HepG2 (cell line): ENCODE results near the gene SH3D21. TPM values are rescaled to one million over a fixed set of nuclear protein-coding genes. Genes with fewer than 3 reads are reported as not detected.

ENCODE experiments used
- FOXK1 ChIP-seq: sonication (generic); formaldehyde crosslinking; IDR thresholded peaks from 2 replicates; pipeline ENCODE4 v1.4.0; 2020; ENCODE audit warnings: low read depth, missing genetic modification reagents, borderline replicate concordance
- GATAD2A ChIP-seq: IDR thresholded peaks from 2 replicates; pipeline ENCODE4 v1.6.1; 2016
- MEIS1 ChIP-seq: sonication (generic); formaldehyde crosslinking; IDR thresholded peaks from 2 replicates; pipeline ENCODE4 v1.9.0; 2021; ENCODE audit warnings: mild to moderate bottlenecking, missing genetic modification reagents, moderate library complexity, borderline replicate concordance
- NCOR1 ChIP-seq: fragments of 200-600 bp; sonication (generic); IDR thresholded peaks from 2 replicates; pipeline ENCODE4 v1.7.0; 2017; ENCODE audit warnings: antibody characterized with exemption, low read length, borderline replicate concordance
- RERE ChIP-seq: IDR thresholded peaks from 2 replicates; pipeline ENCODE4 v1.6.1; 2016; ENCODE audit warnings: low read depth, missing genetic modification reagents, missing compliant biosample characterization
- ZBTB25 ChIP-seq: IDR thresholded peaks from 2 replicates; pipeline ENCODE4 v1.6.1; 2018; ENCODE audit warnings: missing genetic modification reagents
- ZC3H13 ChIP-seq: sonication (generic); formaldehyde crosslinking; IDR thresholded peaks from 2 replicates; pipeline ENCODE4 v1.8.1; 2023; ENCODE audit warnings: mild to moderate bottlenecking, missing genetic modification reagents, moderate library complexity
- ZNF260 ChIP-seq: sonication (generic); formaldehyde crosslinking; IDR thresholded peaks from 2 replicates; pipeline ENCODE4 v1.4.0; 2020; ENCODE audit warnings: missing genetic modification reagents, low read depth, mild to moderate bottlenecking, borderline replicate concordance
- ZNF441 ChIP-seq: sonication (generic); formaldehyde crosslinking; IDR thresholded peaks from 2 replicates; pipeline ENCODE4 v1.7.0; 2021; ENCODE audit warnings: missing genetic modification reagents, borderline replicate concordance
- ZNF816 ChIP-seq: sonication (generic); formaldehyde crosslinking; IDR thresholded peaks from 2 replicates; pipeline ENCODE4 v1.8.0; 2022; ENCODE audit warnings: missing genetic modification reagents, mild to moderate bottlenecking, borderline replicate concordance
- ZNF841 ChIP-seq: sonication (generic); formaldehyde crosslinking; IDR thresholded peaks from 2 replicates; pipeline ENCODE4 v1.8.1; 2023; ENCODE audit warnings: missing genetic modification reagents, borderline replicate concordance
- ZNF879 ChIP-seq: sonication (generic); formaldehyde crosslinking; IDR thresholded peaks from 2 replicates; pipeline ENCODE4 v1.8.1; 2023; ENCODE audit warnings: missing genetic modification reagents
- polyA plus RNA-seq, 8 experiments: library from polyadenylated mRNA; depleted of rRNA in 3 of 8; stranded (reverse) in 7 of 8; unstranded in 1 of 8; fragments of >200 nt; fragmentation: Illumina TruSeq in 4 of 8; extraction: Trizol in 4 of 8; gene quantifications; 2 replicates each; pipeline versions ENCODE4 v1.2.1 to v1.2.3, GENCODE V29; 2011 to 2016; ENCODE audit warnings: low read depth in 4 of 8, missing spikeins in 1 of 8, mixed read lengths in 1 of 8; ENCODE audit not compliant: insufficient read depth in 1 of 8
- total RNA-seq, 5 experiments: library from RNA; depleted of rRNA; stranded (reverse); fragments of >200 nt; fragmentation: Illumina TruSeq; extraction: Trizol; gene quantifications; 2 replicates each; pipeline ENCODE4 v1.2.3, GENCODE V29; 2016; ENCODE audit warnings: low read depth in 1 of 5
- TF ChIP-seq, protein P1 (sequence below): sonication (generic); formaldehyde crosslinking; IDR thresholded peaks from 2 replicates; pipeline ENCODE4 v1.4.0; 2020; ENCODE audit warnings: missing genetic modification reagents, borderline replicate concordance
- TF ChIP-seq, protein P2 (sequence below): sonication (generic); formaldehyde crosslinking; IDR thresholded peaks from 2 replicates; pipeline ENCODE4 v1.4.0; 2020; ENCODE audit warnings: missing genetic modification reagents, borderline replicate concordance
- TF ChIP-seq, protein P3 (sequence below): sonication (generic); formaldehyde crosslinking; IDR thresholded peaks from 2 replicates; pipeline ENCODE4 v1.8.0; 2022; ENCODE audit warnings: mild to moderate bottlenecking, missing genetic modification reagents; ENCODE audit not compliant: insufficient replicate concordance

Gene SH3D21
- total and polyA plus RNA-seq, 2 of the 13 experiments (the other 11 are each of a cell fraction or from before 2014, with no cell fraction given), result 5.1 to 8.6 TPM

DNA sequence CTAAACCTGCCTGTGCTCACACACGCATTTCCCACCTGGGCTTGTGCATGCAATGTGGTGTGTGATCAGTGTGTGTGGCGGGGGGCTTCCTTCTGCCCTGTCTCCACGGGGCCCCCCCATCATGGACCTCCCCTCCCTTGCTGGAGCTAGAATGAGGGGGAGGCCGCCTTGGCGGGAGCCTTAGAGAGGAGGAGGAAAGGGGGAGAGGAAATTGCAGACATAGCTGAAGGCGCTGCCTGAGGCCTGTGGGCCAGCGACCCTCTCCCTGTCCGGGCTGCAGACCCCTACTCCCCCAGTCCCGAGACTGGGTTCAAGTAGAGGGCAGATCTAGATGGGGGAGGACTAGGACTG, 18.2 kb downstream of the SH3D21 start (continued):
- TF ChIP-seq FOXK1 (CRISPR knock-in tag) (no peak), ZNF841 (CRISPR knock-in tag) (no peak), GATAD2A (CRISPR knock-in tag) (no peak), NCOR1 (no peak), ZNF816 (CRISPR knock-in tag) (no peak), ZBTB25 (CRISPR knock-in tag) (no peak), ZNF260 (CRISPR knock-in tag) (no peak), ZNF879 (CRISPR knock-in tag) (no peak), ZNF441 (CRISPR knock-in tag) (no peak), MEIS1 (CRISPR knock-in tag) (0 out of 2 replicates have a peak, but pooled peaks have one; percentile 13), RERE (CRISPR knock-in tag) (no peak), ZC3H13 (CRISPR knock-in tag) (0 out of 2 replicates have a peak, but pooled peaks have one; percentile 36)
- TF ChIP-seq, protein P1, sequence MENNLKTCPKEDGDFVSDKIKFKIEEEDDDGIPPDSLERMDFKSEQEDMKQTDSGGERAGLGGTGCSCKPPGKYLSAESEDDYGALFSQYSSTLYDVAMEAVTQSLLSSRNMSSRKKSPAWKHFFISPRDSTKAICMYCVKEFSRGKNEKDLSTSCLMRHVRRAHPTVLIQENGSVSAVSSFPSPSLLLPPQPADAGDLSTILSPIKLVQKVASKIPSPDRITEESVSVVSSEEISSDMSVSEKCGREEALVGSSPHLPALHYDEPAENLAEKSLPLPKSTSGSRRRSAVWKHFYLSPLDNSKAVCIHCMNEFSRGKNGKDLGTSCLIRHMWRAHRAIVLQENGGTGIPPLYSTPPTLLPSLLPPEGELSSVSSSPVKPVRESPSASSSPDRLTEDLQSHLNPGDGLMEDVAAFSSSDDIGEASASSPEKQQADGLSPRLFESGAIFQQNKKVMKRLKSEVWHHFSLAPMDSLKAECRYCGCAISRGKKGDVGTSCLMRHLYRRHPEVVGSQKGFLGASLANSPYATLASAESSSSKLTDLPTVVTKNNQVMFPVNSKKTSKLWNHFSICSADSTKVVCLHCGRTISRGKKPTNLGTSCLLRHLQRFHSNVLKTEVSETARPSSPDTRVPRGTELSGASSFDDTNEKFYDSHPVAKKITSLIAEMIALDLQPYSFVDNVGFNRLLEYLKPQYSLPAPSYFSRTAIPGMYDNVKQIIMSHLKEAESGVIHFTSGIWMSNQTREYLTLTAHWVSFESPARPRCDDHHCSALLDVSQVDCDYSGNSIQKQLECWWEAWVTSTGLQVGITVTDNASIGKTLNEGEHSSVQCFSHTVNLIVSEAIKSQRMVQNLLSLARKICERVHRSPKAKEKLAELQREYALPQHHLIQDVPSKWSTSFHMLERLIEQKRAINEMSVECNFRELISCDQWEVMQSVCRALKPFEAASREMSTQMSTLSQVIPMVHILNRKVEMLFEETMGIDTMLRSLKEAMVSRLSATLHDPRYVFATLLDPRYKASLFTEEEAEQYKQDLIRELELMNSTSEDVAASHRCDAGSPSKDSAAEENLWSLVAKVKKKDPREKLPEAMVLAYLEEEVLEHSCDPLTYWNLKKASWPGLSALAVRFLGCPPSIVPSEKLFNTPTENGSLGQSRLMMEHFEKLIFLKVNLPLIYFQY (CRISPR knock-in tag), result no peak
- TF ChIP-seq, protein P2, sequence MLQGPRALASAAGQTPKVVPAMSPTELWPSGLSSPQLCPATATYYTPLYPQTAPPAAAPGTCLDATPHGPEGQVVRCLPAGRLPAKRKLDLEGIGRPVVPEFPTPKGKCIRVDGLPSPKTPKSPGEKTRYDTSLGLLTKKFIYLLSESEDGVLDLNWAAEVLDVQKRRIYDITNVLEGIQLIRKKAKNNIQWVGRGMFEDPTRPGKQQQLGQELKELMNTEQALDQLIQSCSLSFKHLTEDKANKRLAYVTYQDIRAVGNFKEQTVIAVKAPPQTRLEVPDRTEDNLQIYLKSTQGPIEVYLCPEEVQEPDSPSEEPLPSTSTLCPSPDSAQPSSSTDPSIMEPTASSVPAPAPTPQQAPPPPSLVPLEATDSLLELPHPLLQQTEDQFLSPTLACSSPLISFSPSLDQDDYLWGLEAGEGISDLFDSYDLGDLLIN (CRISPR knock-in tag), result no peak
- TF ChIP-seq, protein P3, sequence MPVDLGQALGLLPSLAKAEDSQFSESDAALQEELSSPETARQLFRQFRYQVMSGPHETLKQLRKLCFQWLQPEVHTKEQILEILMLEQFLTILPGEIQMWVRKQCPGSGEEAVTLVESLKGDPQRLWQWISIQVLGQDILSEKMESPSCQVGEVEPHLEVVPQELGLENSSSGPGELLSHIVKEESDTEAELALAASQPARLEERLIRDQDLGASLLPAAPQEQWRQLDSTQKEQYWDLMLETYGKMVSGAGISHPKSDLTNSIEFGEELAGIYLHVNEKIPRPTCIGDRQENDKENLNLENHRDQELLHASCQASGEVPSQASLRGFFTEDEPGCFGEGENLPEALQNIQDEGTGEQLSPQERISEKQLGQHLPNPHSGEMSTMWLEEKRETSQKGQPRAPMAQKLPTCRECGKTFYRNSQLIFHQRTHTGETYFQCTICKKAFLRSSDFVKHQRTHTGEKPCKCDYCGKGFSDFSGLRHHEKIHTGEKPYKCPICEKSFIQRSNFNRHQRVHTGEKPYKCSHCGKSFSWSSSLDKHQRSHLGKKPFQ, result no peak
